AG04450 (cell line): ENCODE results near the gene KIF25. TPM values are rescaled to one million over a fixed set of nuclear protein-coding genes. Genes with fewer than 3 reads are reported as not detected.

ENCODE experiments used
- CTCF ChIA-PET: fragments of 300-600, 350-600 bp; formaldehyde crosslinking; extraction: SDS; loops from one replicate; lab custom pipeline; 2022; ENCODE audit warnings: antibody characterized with exemption, inconsistent platforms; lab: Charles Lee
- POLR2A ChIA-PET: fragments of 350-600 bp; formaldehyde crosslinking; extraction: SDS; loops from one replicate; lab custom pipeline; 2021; ENCODE audit warnings: antibody characterized with exemption, inconsistent platforms; lab: Yijun Ruan, JAX
- DNase-seq: peaks from one replicate; pipeline ENCODE4 v3.0.0-alpha.2; 2011; ENCODE audit warnings: low read depth, low spot score
- H3K27ac ChIP-seq: one replicate; pipeline ENCODE4 v1.5.1; 2012; ENCODE audit warnings: low read depth, low read length, control low read depth
- H3K27me3 ChIP-seq: one replicate; pipeline ENCODE4 v1.6.0; 2012; ENCODE audit warnings: low read length; ENCODE audit not compliant: control insufficient read depth, insufficient read depth
- H3K4me3 ChIP-seq: 2 replicates; pipeline ENCODE4 v1.5.1; 2011; ENCODE audit warnings: mild to moderate bottlenecking, low read depth, low read length, control low read depth
- H3K9me3 ChIP-seq: 2 replicates; pipeline ENCODE4 v1.5.1; 2012; ENCODE audit warnings: low read length; ENCODE audit not compliant: control insufficient read depth, insufficient read depth
- CTCF ChIP-seq: IDR thresholded peaks from 2 replicates; pipeline ENCODE4 v1.5.1; 2011; ENCODE audit warnings: low read depth, low read length, control low read depth, inconsistent platforms
- polyA plus RNA-seq: library from polyadenylated mRNA; depleted of rRNA; stranded (reverse); fragments of >200 nt; gene quantifications from 2 replicates; pipeline ENCODE4 v1.2.3, GENCODE V29; 2011

Gene KIF25
- polyA plus RNA-seq, 1 experiment, result not detected

GRCh38 chr6:168046696-168047095 lies 49.2 kb downstream of the KIF25 start:
- ChIA-PET POLR2A (no interaction called here), CTCF (no interaction called here)
- H3K27ac ChIP-seq, result no peak overlapping the region
- TF ChIP-seq CTCF, result no peak
- no peak overlapping the region for H3K4me3 ChIP-seq
- DNase-seq, result no peak
- H3K9me3 ChIP-seq, result peaks cover 54% of the 10 kb centered on the region
- no peaks in the 10 kb centered on the region for H3K27me3 ChIP-seq

- ChIA-PET POLR2A (no interaction called here), CTCF (no interaction called here)
- DNase-seq, result no peak
- Histone ChIP-seq H3K9me3 (peaks cover 47% of the 10 kb centered on the region), H3K27ac (no peak overlapping the region), H3K27me3 (no peaks in the 10 kb centered on the region), H3K4me3 (no peak overlapping the region)
- TF ChIP-seq CTCF, result no peak
Observed at GRCh38 chr6:168047841-168048723, 50.6 kb downstream of the KIF25 start.

GRCh38 chr6:168048724-168049025 lies 51.2 kb downstream of the KIF25 start:
- Histone ChIP-seq H3K27ac (no peak overlapping the region), H3K27me3 (no peaks in the 10 kb centered on the region), H3K4me3 (no peak overlapping the region), H3K9me3 (peaks cover 41% of the 10 kb centered on the region; the same call in 1 of the 2 replicates)
- TF ChIP-seq CTCF, result no peak
- DNase-seq, result no peak
- ChIA-PET POLR2A (no interaction called here), CTCF (interaction anchor here (1.1 kb wide), 1 partner anchor 12 kb away, joined by 3 read pairs; no protein-coding TSS in a partner anchor)

GRCh38 chr6:168049277-168049676 lies 51.8 kb downstream of the KIF25 start:
- H3K9me3 ChIP-seq, result peaks cover 35% of the 10 kb centered on the region; the same call in 1 of the 2 replicates
- DNase-seq, result no peak
- ChIA-PET CTCF (interaction anchor here (1.1 kb wide), 1 partner anchor 11 kb away, joined by 3 read pairs; no protein-coding TSS in a partner anchor), POLR2A (no interaction called here)
- no peak for TF ChIP-seq CTCF
- no peak overlapping the region for H3K27ac ChIP-seq
- H3K27me3 ChIP-seq, result no peaks in the 10 kb centered on the region
- H3K4me3 ChIP-seq, result no peak overlapping the region

GRCh38 chr6:168049706-168050224 lies 52.3 kb downstream of the KIF25 start:
- Histone ChIP-seq H3K4me3 (no peak overlapping the region), H3K27ac (no peak overlapping the region), H3K27me3 (no peaks in the 10 kb centered on the region), H3K9me3 (peaks cover 30% of the 10 kb centered on the region; the same call in 1 of the 2 replicates)
- POLR2A ChIA-PET, result no interaction called here
- CTCF ChIA-PET, result interaction anchor here (1.1 kb wide), 1 partner anchor 11 kb away, joined by 3 read pairs; no protein-coding TSS in a partner anchor
- no peak for DNase-seq
- no peak for TF ChIP-seq CTCF
